Caco-2 (cell line): Measurements from ENCODE around the gene TOM1. TPM values are rescaled to one million over a fixed set of nuclear protein-coding genes. Genes with fewer than 3 reads are reported as not detected.
A peak's percentile ranks its signal among the peaks of the same experiment; 100 is the strongest.

Experiments
- BruUV-seq: library from RNA; stranded (reverse); fragments of 400-500 nt; replicated peaks from 2 replicates; lab custom pipeline; 2021; lab: Mats Ljungman, UMichigan
- CTCF ChIA-PET: fragments of 300-600 bp; sonication (Branson Sonifier 250); formaldehyde crosslinking; loops from one replicate; lab custom pipeline; 2022; ENCODE audit warnings: antibody characterized with exemption; lab: Charles Lee
- POLR2A ChIA-PET: fragments of 300-600 bp; sonication (Branson Sonifier 250); formaldehyde crosslinking; loops from one replicate; lab custom pipeline; 2022; ENCODE audit warnings: antibody characterized with exemption; lab: Charles Lee
- DNase-seq, 2 experiments: peaks; one replicate each; pipeline versions ENCODE4 v3.0.0 to v3.0.0-alpha.2; 2020 to 2022
- H3K27me3 ChIP-seq: replicated peaks from 2 replicates; pipeline ENCODE4 v1.6.0; 2011; ENCODE audit warnings: low read length; ENCODE audit not compliant: control insufficient read depth, insufficient read depth
- H3K36me3 ChIP-seq: 2 replicates; pipeline ENCODE4 v1.5.1; 2011; ENCODE audit warnings: low read length; ENCODE audit not compliant: control insufficient read depth, insufficient read depth
- H3K4me1 ChIP-seq: fragments of 250-450 bp; sonication (Bioruptor Pico); 2 replicates; pipeline ENCODE4 v1.5.1; 2020; ENCODE audit warnings: mild to moderate bottlenecking
- H3K4me3 ChIP-seq: 2 replicates; pipeline ENCODE4 v1.5.1; 2011; ENCODE audit warnings: low read depth, mild to moderate bottlenecking, control low read depth, low read length
- H3K9me3 ChIP-seq: fragments of 250-450 bp; sonication (Bioruptor Pico); 2 replicates; pipeline ENCODE4 v1.5.1; 2020; ENCODE audit warnings: mild to moderate bottlenecking, moderate library complexity
- H3K27ac Mint-ChIP-seq: one replicate; pipeline ENCODE4 v1.8.0; 2022; ENCODE audit warnings: mixed read lengths; ENCODE audit not compliant: unreplicated experiment
- H3K27me3 Mint-ChIP-seq: one replicate; pipeline ENCODE4 v1.8.0; 2022; ENCODE audit warnings: mixed read lengths; ENCODE audit not compliant: insufficient read depth, unreplicated experiment
- H3K36me3 Mint-ChIP-seq: one replicate; pipeline ENCODE4 v1.8.0; 2022; ENCODE audit warnings: mild to moderate bottlenecking, mixed read lengths; ENCODE audit not compliant: insufficient read depth, unreplicated experiment
- H3K4me1 Mint-ChIP-seq: one replicate; pipeline ENCODE4 v1.8.0; 2022; ENCODE audit warnings: low read depth, mixed read lengths; ENCODE audit not compliant: unreplicated experiment
- H3K4me3 Mint-ChIP-seq: one replicate; pipeline ENCODE4 v1.8.0; 2022; ENCODE audit warnings: mild to moderate bottlenecking, moderate library complexity, mixed read lengths; ENCODE audit not compliant: unreplicated experiment
- H3K9me3 Mint-ChIP-seq: one replicate; pipeline ENCODE4 v1.8.0; 2022; ENCODE audit warnings: mixed read lengths; ENCODE audit not compliant: unreplicated experiment
- intact Hi-C: fragments of 100-400 bp; cut with micrococcal nuclease; formaldehyde crosslinking; loops from one replicate; pipeline ENCODE4 v1.10.0; 2022; ENCODE audit not compliant: unreplicated experiment
- total RNA-seq: library from RNA; stranded (reverse); gene quantifications from 2 replicates; pipeline ENCODE4 v1.2.3, GENCODE V29; 2022
- TF ChIP-seq, protein P1 (sequence below), 2 experiments: fragments of 200-600 bp in 1 of 2; IDR thresholded peaks; 1 replicate in 1 of 2; 2 replicates in 1 of 2; pipeline versions ENCODE4 v1.5.1 to v1.8.0; 2011 to 2022; ENCODE audit warnings: antibody characterized with exemption in 1 of 2, control low read depth in 1 of 2, inconsistent platforms in 1 of 2, low read depth in 1 of 2, low read length in 1 of 2, mild to moderate bottlenecking in 1 of 2, moderate library complexity in 1 of 2; ENCODE audit not compliant: insufficient read depth in 1 of 2, severe bottlenecking in 1 of 2, unreplicated experiment in 1 of 2

The TOM1 gene
- total RNA-seq, 1 experiment from 2014 or later, result 47.4 TPM

- BruUV-seq, result no TSS peak
- H3K4me3 ChIP-seq, result no peak overlapping the region
- no peak overlapping the region for H3K4me3 Mint-ChIP-seq
- CTCF ChIA-PET, result no interaction called here
- no peaks in the 10 kb centered on the region for H3K9me3 ChIP-seq
- intact Hi-C loops, result no loop called here
- peaks cover 1% of the 10 kb centered on the region; the same call in 1 of the 2 replicates for H3K36me3 ChIP-seq
- H3K27ac Mint-ChIP-seq, result no peak overlapping the region
- TF ChIP-seq, protein P1, sequence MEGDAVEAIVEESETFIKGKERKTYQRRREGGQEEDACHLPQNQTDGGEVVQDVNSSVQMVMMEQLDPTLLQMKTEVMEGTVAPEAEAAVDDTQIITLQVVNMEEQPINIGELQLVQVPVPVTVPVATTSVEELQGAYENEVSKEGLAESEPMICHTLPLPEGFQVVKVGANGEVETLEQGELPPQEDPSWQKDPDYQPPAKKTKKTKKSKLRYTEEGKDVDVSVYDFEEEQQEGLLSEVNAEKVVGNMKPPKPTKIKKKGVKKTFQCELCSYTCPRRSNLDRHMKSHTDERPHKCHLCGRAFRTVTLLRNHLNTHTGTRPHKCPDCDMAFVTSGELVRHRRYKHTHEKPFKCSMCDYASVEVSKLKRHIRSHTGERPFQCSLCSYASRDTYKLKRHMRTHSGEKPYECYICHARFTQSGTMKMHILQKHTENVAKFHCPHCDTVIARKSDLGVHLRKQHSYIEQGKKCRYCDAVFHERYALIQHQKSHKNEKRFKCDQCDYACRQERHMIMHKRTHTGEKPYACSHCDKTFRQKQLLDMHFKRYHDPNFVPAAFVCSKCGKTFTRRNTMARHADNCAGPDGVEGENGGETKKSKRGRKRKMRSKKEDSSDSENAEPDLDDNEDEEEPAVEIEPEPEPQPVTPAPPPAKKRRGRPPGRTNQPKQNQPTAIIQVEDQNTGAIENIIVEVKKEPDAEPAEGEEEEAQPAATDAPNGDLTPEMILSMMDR (IDR thresholded peaks at IDR 0.05; ENCODE audit: insufficient read depth in 1 of 2, low read depth in 1 of 2, low read length in 1 of 2, severe bottlenecking in 1 of 2, unreplicated experiment in 1 of 2), result no peak
- no peaks in the 10 kb centered on the region for H3K27me3 ChIP-seq
- DNase-seq, result peak in 1 of 2 experiments; percentile 14
- peaks cover 14% of the 10 kb centered on the region for H3K4me1 ChIP-seq
- peaks cover 6% of the 10 kb centered on the region for H3K4me1 Mint-ChIP-seq
- peaks cover 10% of the 10 kb centered on the region for H3K36me3 Mint-ChIP-seq
- no peaks in the 10 kb centered on the region for H3K27me3 Mint-ChIP-seq
- no peaks in the 10 kb centered on the region for H3K9me3 Mint-ChIP-seq
- POLR2A ChIA-PET, result no interaction called here
Measured at GRCh38 chr22:35316751-35317150, 17.1 kb downstream of the TOM1 start.

GRCh38 chr22:35317680-35318290 lies 18.1 kb downstream of the TOM1 start:
- peaks cover 7% of the 10 kb centered on the region for H3K4me1 ChIP-seq
- H3K4me1 Mint-ChIP-seq, result peaks cover 2% of the 10 kb centered on the region
- ChIA-PET CTCF (no interaction called here), POLR2A (no interaction called here)
- BruUV-seq, result no TSS peak
- intact Hi-C loops, result no loop called here
- no peaks in the 10 kb centered on the region for H3K27me3 Mint-ChIP-seq
- peaks cover 11% of the 10 kb centered on the region for H3K36me3 Mint-ChIP-seq
- H3K4me3 ChIP-seq, result no peak overlapping the region
- H3K9me3 Mint-ChIP-seq, result no peaks in the 10 kb centered on the region
- TF ChIP-seq, protein P1 (IDR thresholded peaks at IDR 0.05; ENCODE audit: insufficient read depth in 1 of 2, low read depth in 1 of 2, low read length in 1 of 2, severe bottlenecking in 1 of 2, unreplicated experiment in 1 of 2), result no peak
- DNase-seq, result peak in 1 of 2 experiments; percentile 26
- no peaks in the 10 kb centered on the region for H3K9me3 ChIP-seq
- H3K36me3 ChIP-seq, result peaks cover 1% of the 10 kb centered on the region; the same call in 1 of the 2 replicates
- H3K27ac Mint-ChIP-seq, result no peak overlapping the region
- H3K4me3 Mint-ChIP-seq, result no peak overlapping the region
- H3K27me3 ChIP-seq, result no peaks in the 10 kb centered on the region

DNA sequence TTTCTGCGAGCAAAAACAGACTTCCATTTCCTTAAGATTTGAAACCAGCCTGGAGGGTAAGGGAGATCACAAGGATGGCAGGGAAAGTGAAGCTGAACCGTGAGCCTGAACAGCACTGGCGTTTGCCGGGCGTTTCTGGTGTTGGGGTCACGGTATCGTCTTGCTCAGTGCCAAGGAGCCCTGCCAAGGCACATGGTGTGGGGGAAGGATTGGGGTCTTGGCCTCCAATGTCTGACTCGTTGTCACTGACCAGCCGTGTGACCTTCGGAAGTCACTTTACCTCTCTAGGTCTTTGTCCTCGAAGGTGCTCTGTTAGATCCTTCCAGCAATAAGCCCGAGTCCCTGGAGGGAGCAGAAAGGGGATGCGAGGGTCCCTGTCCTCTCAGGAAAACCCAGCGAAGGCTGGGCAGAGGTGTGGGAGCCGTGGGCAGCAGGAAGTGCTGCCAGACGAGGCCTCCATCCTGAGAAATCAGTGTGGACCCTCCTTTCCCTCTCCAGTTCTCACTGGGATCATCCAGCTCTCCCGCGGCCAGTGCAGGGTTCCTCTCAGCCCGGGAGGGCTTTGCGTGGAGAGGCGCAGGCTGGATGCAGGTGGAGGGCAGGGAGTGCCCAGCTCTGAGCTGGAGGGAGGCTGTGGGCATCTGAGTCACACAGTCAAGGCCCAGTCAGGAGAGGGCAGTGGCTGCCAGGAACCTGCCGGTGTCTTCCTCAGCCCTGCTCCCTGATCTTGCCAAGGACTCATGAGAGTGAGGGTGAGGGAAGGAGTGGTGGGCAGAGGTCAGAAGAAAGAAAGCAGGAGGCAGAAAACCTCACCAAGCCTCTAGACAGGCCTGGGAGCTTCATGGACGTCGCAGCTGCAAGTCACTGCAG lies 18.9 kb downstream of the TOM1 start:
- CTCF ChIA-PET, result no interaction called here
- peak in 1 of 2 experiments; percentile 23 for DNase-seq
- Mint-ChIP-seq H3K9me3 (no peaks in the 10 kb centered on the region), H3K27me3 (no peaks in the 10 kb centered on the region), H3K4me3 (no peak overlapping the region), H3K27ac (no peak overlapping the region), H3K4me1 (no peaks in the 10 kb centered on the region), H3K36me3 (peaks cover 16% of the 10 kb centered on the region)
- POLR2A ChIA-PET, result no interaction called here
- no TSS peak for BruUV-seq
- Histone ChIP-seq H3K4me1 (peaks cover under 1% of the 10 kb centered on the region; the same call in 1 of the 2 replicates), H3K4me3 (no peak overlapping the region), H3K27me3 (no peaks in the 10 kb centered on the region), H3K36me3 (peaks cover 1% of the 10 kb centered on the region; the same call in 1 of the 2 replicates), H3K9me3 (no peaks in the 10 kb centered on the region)
- TF ChIP-seq, protein P1 (IDR thresholded peaks at IDR 0.05; ENCODE audit: insufficient read depth in 1 of 2, low read depth in 1 of 2, low read length in 1 of 2, severe bottlenecking in 1 of 2, unreplicated experiment in 1 of 2), result no peak
- intact Hi-C loops, result no loop called here
